ENCODE results near the gene MVB12B. TPM values are rescaled to one million over a fixed set of nuclear protein-coding genes. Genes with fewer than 3 reads are reported as not detected.

The MVB12B gene
- total RNA-seq, 1 donor = 5.4 TPM

- Histone ChIP-seq H3K79me2 (ENCODE audit: insufficient read depth, low read length) (peaks cover 10% of the 10 kb centered on the region), H3K27ac (ENCODE audit: low read depth, low read length) (no peak overlapping the region), H2AFZ (ENCODE audit: low read length) (no peak overlapping the region), H4K20me1 (ENCODE audit: insufficient read depth, low read length) (peaks cover 6% of the 10 kb centered on the region), H3K9me3 (ENCODE audit: low read depth, low read length) (no peaks in the 10 kb centered on the region), H3K27me3 (ENCODE audit: insufficient read depth, low read length) (no peaks in the 10 kb centered on the region), H3K4me1 (ENCODE audit: insufficient read depth, low read length) (peaks cover 27% of the 10 kb centered on the region), H3K4me3 (ENCODE audit: insufficient read depth, low read length) (no peak overlapping the region), H3K36me3 (ENCODE audit: insufficient read depth, low read length) (no peaks in the 10 kb centered on the region), H3K4me2 (ENCODE audit: insufficient read depth, low read length) (no peak overlapping the region)
- no peak for DNase-seq (ENCODE audit: insufficient read length, low spot score, missing footprints)
- TF ChIP-seq CTCF (IDR thresholded peaks at IDR 0.05; ENCODE audit: extremely low read depth, low read depth, low read length) = no peak
These were observed 50.5 kb downstream of the MVB12B start for GRCh38 chr9:126377176-126377509.

- DNase-seq (ENCODE audit: insufficient read length, low spot score, missing footprints) = no peak
- no peak overlapping the region for H3K27ac ChIP-seq (ENCODE audit: low read depth, low read length)
- H4K20me1 ChIP-seq (ENCODE audit: insufficient read depth, low read length) = peaks cover 6% of the 10 kb centered on the region
- no peaks in the 10 kb centered on the region for H3K27me3 ChIP-seq (ENCODE audit: insufficient read depth, low read length)
- H3K79me2 ChIP-seq (ENCODE audit: insufficient read depth, low read length) = peaks cover 10% of the 10 kb centered on the region
- no peak overlapping the region for H2AFZ ChIP-seq (ENCODE audit: low read length)
- no peak overlapping the region for H3K4me2 ChIP-seq (ENCODE audit: insufficient read depth, low read length)
- H3K4me1 ChIP-seq (ENCODE audit: insufficient read depth, low read length) = peaks cover 27% of the 10 kb centered on the region
- no peak overlapping the region for H3K4me3 ChIP-seq (ENCODE audit: insufficient read depth, low read length)
- no peaks in the 10 kb centered on the region for H3K36me3 ChIP-seq (ENCODE audit: insufficient read depth, low read length)
- H3K9me3 ChIP-seq (ENCODE audit: low read depth, low read length) = no peaks in the 10 kb centered on the region
- no peak for TF ChIP-seq CTCF (IDR thresholded peaks at IDR 0.05; ENCODE audit: extremely low read depth, low read depth, low read length)
These were observed 50.9 kb downstream of the MVB12B start for GRCh38 chr9:126377536-126377935.

- Histone ChIP-seq H2AFZ (ENCODE audit: low read length) (no peak overlapping the region), H3K27me3 (ENCODE audit: insufficient read depth, low read length) (no peaks in the 10 kb centered on the region), H3K4me2 (ENCODE audit: insufficient read depth, low read length) (no peak overlapping the region), H3K27ac (ENCODE audit: low read depth, low read length) (no peak overlapping the region), H4K20me1 (ENCODE audit: insufficient read depth, low read length) (peaks cover 6% of the 10 kb centered on the region), H3K36me3 (ENCODE audit: insufficient read depth, low read length) (no peaks in the 10 kb centered on the region), H3K9me3 (ENCODE audit: low read depth, low read length) (no peaks in the 10 kb centered on the region), H3K79me2 (ENCODE audit: insufficient read depth, low read length) (peaks cover 10% of the 10 kb centered on the region), H3K4me3 (ENCODE audit: insufficient read depth, low read length) (no peak overlapping the region), H3K4me1 (ENCODE audit: insufficient read depth, low read length) (peaks cover 22% of the 10 kb centered on the region)
- DNase-seq (ENCODE audit: insufficient read length, low spot score, missing footprints) = no peak
- no peak for TF ChIP-seq CTCF (IDR thresholded peaks at IDR 0.05; ENCODE audit: extremely low read depth, low read depth, low read length)
These were observed 52.1 kb downstream of the MVB12B start for GRCh38 chr9:126378761-126379160.

- no peak for DNase-seq (ENCODE audit: insufficient read length, low spot score, missing footprints)
- H3K4me3 ChIP-seq (ENCODE audit: insufficient read depth, low read length) = no peak overlapping the region
- H3K27me3 ChIP-seq (ENCODE audit: insufficient read depth, low read length) = no peaks in the 10 kb centered on the region
- no peak overlapping the region for H3K4me2 ChIP-seq (ENCODE audit: insufficient read depth, low read length)
- H3K36me3 ChIP-seq (ENCODE audit: insufficient read depth, low read length) = no peaks in the 10 kb centered on the region
- H3K27ac ChIP-seq (ENCODE audit: low read depth, low read length) = no peak overlapping the region
- H3K9me3 ChIP-seq (ENCODE audit: low read depth, low read length) = no peaks in the 10 kb centered on the region
- peaks cover 4% of the 10 kb centered on the region for H3K79me2 ChIP-seq (ENCODE audit: insufficient read depth, low read length)
- no peak overlapping the region for H2AFZ ChIP-seq (ENCODE audit: low read length)
- H4K20me1 ChIP-seq (ENCODE audit: insufficient read depth, low read length) = peaks cover 6% of the 10 kb centered on the region
- peaks cover 19% of the 10 kb centered on the region for H3K4me1 ChIP-seq (ENCODE audit: insufficient read depth, low read length)
- TF ChIP-seq CTCF (IDR thresholded peaks at IDR 0.05; ENCODE audit: extremely low read depth, low read depth, low read length) = no peak
These were observed 53.2 kb downstream of the MVB12B start for GRCh38 chr9:126379661-126380360.
